ENCODE results near the gene DYNC2I2.
A peak's percentile ranks its signal among the peaks of the same experiment; 100 is the strongest.
"Not testable (repeated sequence)": the region's sequence is repeated elsewhere in the genome, so short reads cannot be mapped to it uniquely, and the experiment has no call there.

Gene DYNC2I2

DNA sequence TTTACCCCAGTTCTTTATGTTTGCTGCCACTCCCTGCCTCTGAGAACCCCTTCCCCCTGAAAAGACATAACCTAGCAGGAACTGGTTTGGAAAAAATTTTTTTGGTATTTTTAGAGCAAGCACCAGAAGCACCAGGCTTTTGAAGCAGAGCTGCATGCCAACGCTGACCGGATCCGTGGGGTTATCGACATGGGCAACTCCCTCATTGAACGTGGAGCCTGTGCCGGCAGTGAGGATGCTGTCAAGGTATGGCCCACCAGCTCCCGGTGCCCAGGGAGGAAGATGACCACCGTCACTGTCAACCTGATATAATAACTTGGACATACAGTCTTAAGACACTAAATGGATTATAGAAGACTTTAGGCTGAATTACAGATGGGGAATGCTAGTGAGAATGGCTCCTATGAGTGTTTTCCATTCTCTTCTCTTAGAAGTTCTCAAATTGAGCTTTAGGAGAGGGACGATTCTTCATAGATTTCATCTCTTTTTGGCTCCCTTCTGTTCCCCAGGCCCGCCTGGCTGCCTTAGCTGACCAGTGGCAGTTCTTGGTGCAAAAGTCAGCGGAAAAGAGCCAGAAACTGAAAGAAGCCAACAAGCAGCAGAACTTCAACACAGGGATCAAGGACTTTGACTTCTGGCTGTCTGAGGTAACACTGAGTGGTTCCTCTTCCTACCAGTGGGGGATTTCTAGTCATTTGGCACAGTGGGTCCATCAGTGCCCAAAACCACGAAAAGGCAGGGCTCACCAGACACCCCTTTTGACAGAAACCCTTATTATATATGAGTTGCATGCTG lies 44.9 kb downstream of the DYNC2I2 start:
- DNase-seq: no peak

DNA sequence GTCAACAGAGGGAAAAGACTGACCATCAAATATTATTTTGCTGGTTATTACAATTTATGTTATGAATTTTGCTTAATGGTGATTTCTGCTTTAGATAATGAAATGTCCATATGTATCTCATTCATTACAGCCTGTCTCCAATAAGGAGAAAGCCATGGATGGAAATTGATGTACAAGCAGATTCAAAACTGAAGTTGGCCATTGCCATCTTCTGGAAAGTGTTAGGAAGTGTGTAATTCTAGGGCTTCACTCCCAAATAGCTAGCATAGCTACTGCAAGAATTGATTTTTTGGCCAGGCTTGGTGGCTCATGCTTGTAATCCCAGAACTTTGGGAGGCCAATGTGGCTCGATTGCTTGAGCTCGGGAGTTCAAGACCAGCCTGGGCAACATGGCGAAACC lies 45.8 kb downstream of the DYNC2I2 start:
- DNase-seq: no peak

DNA sequence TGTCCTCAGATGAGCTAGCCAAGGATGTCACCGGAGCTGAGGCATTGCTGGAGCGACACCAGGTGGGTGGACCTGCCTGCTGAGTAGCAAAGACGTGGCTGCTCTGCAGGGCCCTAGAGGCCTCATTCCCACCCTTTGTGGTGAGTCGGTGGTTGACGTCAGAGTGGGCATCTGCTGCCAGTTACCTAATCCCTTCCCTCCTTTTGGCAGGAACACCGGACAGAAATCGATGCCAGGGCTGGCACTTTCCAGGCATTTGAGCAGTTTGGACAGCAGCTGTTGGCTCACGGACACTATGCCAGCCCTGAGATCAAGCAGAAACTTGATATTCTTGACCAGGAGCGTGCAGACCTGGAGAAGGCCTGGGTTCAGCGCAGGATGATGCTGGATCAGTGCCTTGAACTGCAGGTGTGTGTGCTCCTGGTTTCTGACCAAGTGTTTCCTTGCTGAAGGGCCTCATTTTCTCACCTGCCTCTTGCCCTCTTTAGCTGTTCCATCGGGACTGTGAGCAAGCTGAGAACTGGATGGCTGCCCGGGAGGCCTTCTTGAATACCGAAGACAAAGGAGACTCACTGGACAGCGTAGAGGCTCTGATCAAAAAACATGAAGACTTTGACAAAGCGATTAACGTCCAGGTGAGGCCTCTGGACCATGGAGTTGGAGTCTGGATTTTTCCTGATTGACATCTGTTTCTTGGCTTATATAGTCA lies 48.9 kb downstream of the DYNC2I2 start:
- DNase-seq: no peak

DNA sequence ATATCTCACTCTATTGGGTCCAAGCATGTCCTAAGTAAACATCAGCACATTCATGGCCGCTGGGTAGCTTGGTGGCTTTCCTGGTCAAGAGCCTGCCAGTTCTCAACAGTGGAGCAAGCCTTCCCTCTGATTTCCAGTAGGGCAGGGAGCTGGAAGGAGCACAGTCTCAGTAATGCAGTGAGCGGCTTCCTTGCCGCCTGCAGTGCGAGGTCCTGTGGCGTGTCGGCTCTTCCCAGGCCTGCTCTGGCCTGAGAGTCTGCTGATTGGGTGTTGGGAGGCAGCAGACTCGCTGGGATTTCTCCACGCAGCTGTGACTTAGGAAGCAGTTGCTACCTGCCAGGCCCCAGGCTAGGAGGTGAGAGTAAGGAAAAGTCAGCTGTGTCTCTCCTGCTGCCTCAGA lies 53.0 kb downstream of the DYNC2I2 start:
- DNase-seq: no peak

DNA sequence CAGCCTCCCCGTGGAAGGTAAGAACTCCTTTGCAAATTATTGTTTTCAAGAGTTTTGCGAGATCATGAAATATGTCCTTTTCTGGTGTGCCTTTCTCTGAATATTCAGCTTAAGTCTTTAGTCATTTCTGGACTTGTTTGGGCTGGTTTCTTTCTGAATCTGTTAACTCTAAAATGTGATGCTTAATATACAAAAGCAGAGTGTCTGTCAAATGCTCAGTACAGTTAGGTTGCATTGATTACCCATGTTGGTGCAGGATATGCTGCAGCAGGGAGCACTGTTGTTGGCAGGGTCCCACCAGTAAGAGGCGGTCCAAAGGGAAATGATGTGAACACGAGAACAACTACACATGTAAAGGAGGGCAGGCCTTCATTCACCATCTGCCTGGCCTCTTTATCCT lies 56.5 kb downstream of the DYNC2I2 start:
- DNase-seq: no peak

DNA sequence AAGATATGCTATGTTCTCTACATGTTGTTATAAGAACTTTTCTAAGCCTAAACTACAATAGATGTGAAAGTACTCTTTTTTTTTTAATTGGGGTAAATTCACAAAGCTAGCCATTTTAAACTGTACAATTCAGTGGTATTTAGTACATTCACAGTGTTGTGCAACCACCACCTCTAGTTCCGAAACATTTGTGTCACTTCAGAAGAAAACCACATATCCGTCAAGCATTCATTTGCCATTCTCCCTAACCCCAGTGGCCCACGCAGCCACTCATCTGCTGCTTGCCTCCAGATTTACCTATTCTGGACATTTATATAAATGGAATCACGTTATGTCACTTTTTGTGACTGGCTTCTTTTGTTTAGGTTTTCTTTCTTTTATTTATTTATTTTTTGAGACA lies 61.2 kb downstream of the DYNC2I2 start:
- DNase-seq: no peak

DNA sequence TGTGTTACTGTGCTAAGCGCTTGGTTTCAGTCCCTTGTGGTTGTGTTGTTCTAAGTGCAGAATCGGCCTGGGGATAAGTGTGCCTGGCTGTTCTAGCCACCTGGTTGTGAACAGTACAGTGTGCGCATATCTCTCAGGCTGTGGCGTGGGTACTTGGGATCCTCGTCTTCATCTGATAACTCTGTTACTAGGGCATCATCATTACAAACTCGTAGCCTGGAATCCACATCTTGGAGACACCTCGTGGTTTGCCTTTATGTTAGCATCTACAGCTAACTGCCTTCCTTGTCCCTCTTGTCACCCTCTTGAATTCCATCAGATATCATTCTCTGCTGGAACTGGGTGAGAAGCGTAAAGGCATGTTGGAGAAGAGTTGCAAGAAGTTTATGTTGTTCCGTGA lies 62.8 kb downstream of the DYNC2I2 start:
- DNase-seq: no peak

DNA sequence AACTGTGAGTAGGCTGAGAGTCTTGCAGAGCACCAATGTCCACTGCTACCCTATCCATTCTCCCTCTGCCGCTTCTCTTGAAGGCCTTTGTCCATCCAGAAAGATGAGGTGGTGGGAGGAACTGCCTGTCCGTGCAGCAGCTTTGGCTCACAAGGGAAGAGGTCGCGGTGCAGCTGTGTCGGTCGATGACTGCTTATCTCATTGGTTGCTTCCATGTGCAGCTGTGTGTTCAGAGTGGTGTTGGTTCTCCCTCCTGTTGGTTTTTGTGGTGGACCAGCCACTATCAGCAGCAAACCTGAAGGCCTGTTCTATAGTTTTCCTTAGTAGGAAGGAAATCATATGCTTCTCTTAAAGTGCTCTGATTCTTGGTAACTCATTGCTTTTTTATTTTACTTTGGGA lies 63.6 kb downstream of the DYNC2I2 start:
- no peak for DNase-seq

DNA sequence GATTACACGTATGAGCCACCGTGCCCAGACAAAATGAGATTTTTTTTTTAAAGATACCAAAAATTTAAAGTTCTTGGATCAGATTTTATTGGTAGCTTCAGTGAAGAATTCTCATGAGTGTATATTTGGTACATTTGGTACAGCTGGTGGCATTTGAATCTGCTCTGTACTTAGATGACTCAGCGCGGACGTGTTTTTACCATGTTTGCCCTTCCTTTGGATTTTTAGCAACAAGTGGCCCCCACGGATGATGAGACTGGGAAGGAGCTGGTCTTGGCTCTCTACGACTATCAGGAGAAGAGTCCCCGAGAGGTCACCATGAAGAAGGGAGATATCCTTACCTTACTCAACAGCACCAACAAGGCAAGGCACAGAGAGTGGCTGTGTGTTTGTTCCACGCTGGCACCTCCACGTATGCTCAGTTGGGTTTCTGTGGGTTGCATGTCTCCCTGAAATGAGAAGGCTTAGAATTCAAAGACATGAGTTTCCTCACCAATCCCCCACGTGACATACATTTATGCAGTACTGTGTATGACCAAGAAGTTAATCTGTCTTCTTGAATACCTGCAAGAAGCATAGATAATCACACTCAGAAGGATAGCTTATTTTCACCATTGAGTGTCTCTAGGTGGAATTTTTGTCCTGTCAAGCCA lies 67.9 kb downstream of the DYNC2I2 start:
- no peak for DNase-seq

DNA sequence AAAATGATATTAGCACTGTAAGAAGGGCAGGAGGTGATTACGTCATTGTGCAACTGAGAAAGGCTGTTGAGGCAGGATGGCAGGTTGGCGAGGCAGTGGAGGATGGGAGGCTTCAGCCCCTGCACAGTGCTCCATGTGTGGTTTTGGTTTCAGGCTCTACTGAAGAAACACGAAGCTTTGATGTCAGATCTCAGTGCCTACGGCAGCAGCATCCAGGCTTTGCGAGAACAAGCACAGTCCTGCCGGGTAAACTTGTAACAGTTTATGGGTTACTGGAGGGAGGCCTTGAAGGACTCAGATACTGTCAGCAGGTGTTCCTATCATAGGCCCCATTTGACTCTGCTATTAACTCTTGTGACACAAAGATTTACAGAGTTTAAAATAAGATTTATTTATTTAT lies 69.2 kb downstream of the DYNC2I2 start:
- peak; percentile 49 to 56 for DNase-seq

DNA sequence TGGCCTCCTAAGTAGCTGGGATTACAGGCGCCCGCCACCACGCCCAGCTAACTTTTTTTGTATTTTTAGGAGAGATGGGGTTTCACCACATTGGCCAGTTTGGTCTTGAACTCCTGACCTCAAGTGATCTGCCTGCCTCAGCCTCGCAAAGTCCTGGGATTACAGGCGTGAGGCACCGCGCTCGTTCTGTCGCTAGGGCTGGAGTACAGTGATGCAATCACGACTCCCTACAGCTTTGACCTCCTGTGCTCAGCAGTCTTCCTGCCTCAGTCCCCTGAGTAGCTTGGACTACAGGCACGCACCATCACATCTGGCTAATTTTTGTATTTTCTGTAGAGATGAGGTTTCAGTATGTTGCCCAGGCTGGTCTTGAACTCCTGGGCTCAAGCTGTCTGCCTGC lies 69.7 kb downstream of the DYNC2I2 start:
- DNase-seq: not testable (repeated sequence)

DNA sequence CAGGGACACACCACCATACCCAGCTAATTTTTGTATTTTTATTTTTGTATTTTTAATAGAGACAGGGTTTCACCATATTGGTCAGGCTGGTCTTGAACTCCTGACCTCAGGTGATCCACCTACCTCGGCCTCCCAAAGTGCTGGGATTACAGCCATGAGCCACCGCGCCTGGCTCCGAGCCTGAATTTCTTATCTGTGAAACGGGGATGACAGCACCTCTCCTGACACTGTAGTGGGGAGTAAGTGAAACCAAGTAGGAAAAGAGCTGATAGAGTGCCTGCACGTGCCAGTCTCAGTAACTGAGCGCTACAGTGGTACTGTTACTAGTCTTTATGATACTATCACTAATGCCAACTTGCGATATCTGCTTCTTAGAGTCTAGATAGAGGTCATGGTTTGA lies 71.5 kb downstream of the DYNC2I2 start:
- DNase-seq: not testable (repeated sequence)

Measured in CD4-positive, alpha-beta T cell treated with Interferon alpha-2 for 1 hour (primary cell).